Smooth muscle cell of the brain vasculature (primary cell): Measurements from ENCODE around the gene C1QTNF2.

ENCODE experiments used
- DNase-seq: peaks from one replicate; pipeline ENCODE4 v3.0.0-alpha.2; 2012; ENCODE audit warnings: low read depth, low spot score

C1QTNF2 gene

GRCh38 chr5:160303690-160304089 lies 66.7 kb downstream of the C1QTNF2 start:
- no peak for DNase-seq

- no peak for DNase-seq
Measured at GRCh38 chr5:160298189-160298588, 72.2 kb downstream of the C1QTNF2 start.

GRCh38 chr5:160297776-160298175 lies 72.7 kb downstream of the C1QTNF2 start:
- no peak for DNase-seq
